T-helper 1 cell (primary cell): ENCODE measurements around the gene BMPR2.
"Not testable (repeated sequence)": the region's sequence is repeated elsewhere in the genome, so short reads cannot be mapped to it uniquely, and the experiment has no call there.

Source experiments
- DNase-seq, 5 donors: peaks; one replicate each; pipeline ENCODE4 v3.0.0-alpha.2; 2012 to 2020
- total RNA-seq, 4 donors: gene quantifications; one replicate each; lab custom pipeline; 2026; lab: John Stamatoyannopoulos, UW

The BMPR2 gene
- 24.6 to 31.8 (median 29.8) reads per million in 4 donors for total RNA-seq

- peak; percentile 72 to 84 (median 76) for DNase-seq
These were observed at the start of gene BMPR2 for GRCh38 chr2:202375609-202376408. Gene BMPR2, plus strand, starts transcription at chr2:202376327. Its CDS starts 1,148 bp downstream, at chr2:202377475.

- DNase-seq: no peak
These were observed 48.3 kb upstream of the BMPR2 start for GRCh38 chr2:202327858-202328257.

- DNase-seq: no peak
These were observed 40.2 kb upstream of the BMPR2 start for GRCh38 chr2:202335791-202336467.

GRCh38 chr2:202337151-202337550 lies 39.0 kb upstream of the BMPR2 start:
- no peak for DNase-seq

GRCh38 chr2:202337706-202338346 lies 38.3 kb upstream of the BMPR2 start:
- DNase-seq: no peak

GRCh38 chr2:202339071-202339870 lies 36.9 kb upstream of the BMPR2 start:
- DNase-seq: no peak

GRCh38 chr2:202344178-202344577 lies 31.9 kb upstream of the BMPR2 start:
- no peak for DNase-seq

GRCh38 chr2:202346180-202346579 lies 29.9 kb upstream of the BMPR2 start:
- DNase-seq: no peak

- no peak for DNase-seq
These were observed 22.7 kb upstream of the BMPR2 start for GRCh38 chr2:202353430-202353829.

- no peak for DNase-seq
These were observed 20.1 kb upstream of the BMPR2 start for GRCh38 chr2:202355993-202356505.

- DNase-seq: not testable (repeated sequence)
These were observed 17.2 kb upstream of the BMPR2 start for GRCh38 chr2:202358924-202359323.

- no peak for DNase-seq
These were observed 15.5 kb upstream of the BMPR2 start for GRCh38 chr2:202360646-202361045.

GRCh38 chr2:202361108-202361507 lies 15.0 kb upstream of the BMPR2 start:
- no peak for DNase-seq

- DNase-seq: no peak
These were observed 2.6 kb upstream of the BMPR2 start for GRCh38 chr2:202373490-202373889.

GRCh38 chr2:202374383-202374782 lies 1.7 kb upstream of the BMPR2 start:
- not testable (repeated sequence) for DNase-seq

- peak in 4 of 5 donors; percentile 14 to 38 (median 20) for DNase-seq
These were observed 1.0 kb upstream of the BMPR2 start for GRCh38 chr2:202375033-202375608.

- peak in 4 of 5 donors; percentile 27 to 36 (median 34) for DNase-seq
These were observed 506 bp downstream of the BMPR2 start for GRCh38 chr2:202376460-202377206.

- DNase-seq: peak in 3 of 5 donors; percentile 1 to 7 (median 4)
These were observed 1.2 kb downstream of the BMPR2 start for GRCh38 chr2:202377207-202377761.

GRCh38 chr2:202378001-202378400 lies 1.9 kb downstream of the BMPR2 start:
- DNase-seq: no peak

- no peak for DNase-seq
These were observed 2.7 kb downstream of the BMPR2 start for GRCh38 chr2:202378662-202379358.
